HG03159 (cell line): ENCODE measurements around the gene GNL1.
A peak's percentile ranks its signal among the peaks of the same experiment; 100 is the strongest.
"Not testable (repeated sequence)": the region's sequence is repeated elsewhere in the genome, so short reads cannot be mapped to it uniquely, and the experiment has no call there.

ENCODE experiments used
- ATAC-seq: cut with Tn5 transposase; IDR thresholded peaks from one replicate; pipeline ENCODE4 v1.9.1; 2021; ENCODE audit warnings: mild to moderate bottlenecking, moderate library complexity; ENCODE audit not compliant: unreplicated experiment

Gene GNL1

DNA sequence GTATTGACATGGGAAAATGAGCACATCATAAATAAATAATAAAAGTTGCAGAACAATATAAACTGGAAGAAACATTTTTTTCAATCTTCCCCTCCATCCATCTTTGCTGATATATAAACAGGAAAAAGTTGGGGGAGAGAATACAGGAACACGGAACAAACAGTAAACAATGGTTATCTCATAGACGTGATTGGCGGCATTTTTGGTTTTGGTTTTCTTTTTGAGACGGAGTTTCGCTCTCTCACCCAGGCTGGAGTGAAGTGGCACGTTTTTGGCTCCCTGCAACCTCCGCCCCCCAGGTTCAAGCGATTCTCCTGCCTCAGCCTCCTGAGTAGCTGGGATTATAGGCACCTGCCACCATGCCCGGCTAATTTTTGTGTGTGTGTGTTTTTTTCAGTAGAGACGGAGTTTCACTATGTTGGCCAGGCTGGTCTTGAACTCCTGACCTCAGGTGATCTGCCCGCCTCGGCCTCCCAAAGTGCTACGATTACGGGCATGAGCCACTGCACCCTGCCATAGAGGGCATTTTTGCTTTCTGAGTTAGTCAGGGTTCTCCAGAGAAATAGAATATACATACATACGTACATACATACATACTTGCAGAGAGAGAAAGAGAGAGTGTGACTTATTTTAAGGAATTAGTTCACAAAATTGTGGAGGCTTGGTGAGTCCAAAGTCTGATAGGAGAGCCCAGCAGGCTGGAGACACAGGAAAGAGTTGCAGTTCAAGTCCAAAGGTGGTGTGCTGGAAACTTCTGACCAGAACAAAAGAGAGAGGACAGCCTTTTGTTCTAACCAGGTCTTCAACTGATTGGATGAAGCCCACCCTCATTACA lies 22.6 kb downstream of the GNL1 start:
- ATAC-seq, result no peak

DNA sequence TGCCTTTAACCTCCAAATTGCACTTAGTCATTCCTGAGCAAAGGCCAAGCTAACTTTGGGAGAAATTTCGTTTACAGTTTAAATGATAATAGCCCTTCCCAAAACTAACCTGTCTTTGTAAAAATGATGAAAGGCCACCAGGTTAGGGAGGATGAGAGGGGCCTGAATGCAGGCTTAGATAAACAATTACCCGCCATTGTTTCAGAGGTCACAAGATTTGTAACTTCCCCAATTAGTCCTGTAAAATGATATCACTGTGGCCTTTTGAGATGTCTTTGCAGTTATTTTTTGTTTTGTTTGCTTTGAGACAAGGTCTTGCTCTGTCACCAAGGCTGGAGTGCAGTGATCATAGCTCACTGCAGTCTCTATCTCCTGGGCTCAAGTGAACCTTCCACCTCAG lies 26.3 kb downstream of the GNL1 start:
- no peak for ATAC-seq

DNA sequence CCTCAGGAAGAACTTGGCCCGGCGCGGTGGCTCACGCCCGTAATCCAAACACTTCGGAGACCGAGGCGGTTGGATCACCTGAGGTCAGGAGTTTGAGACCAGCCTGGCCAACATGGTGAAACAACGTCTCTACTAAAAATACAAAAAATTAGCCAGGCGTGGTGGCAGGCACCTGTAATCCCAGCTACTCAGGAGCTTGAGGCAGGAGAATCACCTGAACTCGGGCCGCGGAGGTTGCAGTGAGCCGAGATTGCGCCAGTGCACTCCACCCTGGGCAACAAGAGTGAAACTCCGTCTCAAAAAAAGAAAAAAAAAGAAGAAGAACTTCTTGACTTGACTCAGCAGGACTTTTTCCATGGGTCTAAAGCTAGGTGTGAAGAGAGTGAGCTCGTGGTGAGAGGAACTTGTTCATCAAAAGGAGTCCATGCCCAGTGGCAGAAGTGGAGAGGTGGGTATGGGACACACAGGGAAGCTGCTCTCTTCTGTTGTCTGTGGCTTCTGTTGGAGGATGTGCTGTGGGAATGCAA lies 26.9 kb downstream of the GNL1 start:
- not testable (repeated sequence) for ATAC-seq

DNA sequence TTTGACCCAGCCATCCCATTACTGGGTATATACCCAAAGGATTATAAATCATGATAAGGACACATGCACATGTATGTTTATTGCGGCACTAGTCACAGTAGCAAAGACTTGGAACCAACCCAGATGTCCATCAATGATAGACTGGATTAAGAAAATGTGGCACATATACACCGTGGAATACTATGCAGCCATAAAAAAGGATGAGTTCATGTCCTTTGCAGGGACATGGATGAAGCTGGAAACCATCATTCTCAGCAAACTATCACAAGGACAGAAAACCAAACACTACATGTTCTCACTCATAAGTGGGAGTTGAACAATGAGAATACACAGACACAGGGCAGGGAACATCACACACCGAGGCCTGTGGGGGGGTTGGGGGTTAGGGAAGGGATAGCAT lies 29.8 kb downstream of the GNL1 start:
- ATAC-seq, result not testable (repeated sequence)

DNA sequence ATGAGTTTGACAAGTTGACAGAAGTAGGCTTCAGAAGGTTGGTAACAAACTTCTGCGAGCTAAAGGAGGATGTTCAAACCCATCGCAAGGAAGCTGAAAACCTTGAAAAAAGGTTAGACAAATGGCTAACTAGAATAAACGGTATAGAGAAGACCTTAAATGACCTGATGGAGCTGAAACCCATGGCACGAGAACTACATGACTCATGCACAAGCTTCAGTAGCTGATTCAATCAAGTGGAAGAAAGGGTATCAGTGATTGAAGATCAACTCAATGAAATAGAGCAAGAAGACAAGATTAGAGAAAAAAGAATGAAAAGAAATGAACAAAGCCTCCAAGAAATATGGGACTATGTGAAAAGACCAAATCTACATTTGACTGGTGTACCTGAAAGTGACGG lies 34.3 kb downstream of the GNL1 start:
- ATAC-seq, result not testable (repeated sequence)

DNA sequence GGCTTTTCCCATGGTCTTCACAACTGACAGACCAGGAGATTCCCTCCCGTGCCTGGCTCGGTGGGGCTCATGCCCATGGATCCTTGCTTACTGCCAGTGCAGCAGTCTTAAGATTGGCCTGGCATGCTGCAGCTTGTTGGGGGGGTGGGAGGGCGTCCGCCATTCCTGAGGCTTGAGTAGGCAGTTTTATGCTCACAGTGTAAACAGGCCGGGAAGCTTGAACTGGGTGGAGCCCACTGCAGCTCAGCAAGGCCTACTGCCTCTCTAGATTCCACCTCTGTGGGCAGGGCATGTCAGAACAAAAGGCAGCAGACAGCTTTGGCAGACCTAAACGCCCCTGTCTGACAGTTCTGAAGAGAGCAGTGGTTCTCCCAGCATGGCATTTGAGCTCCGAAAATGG lies 35.2 kb downstream of the GNL1 start:
- ATAC-seq, result not testable (repeated sequence)

DNA sequence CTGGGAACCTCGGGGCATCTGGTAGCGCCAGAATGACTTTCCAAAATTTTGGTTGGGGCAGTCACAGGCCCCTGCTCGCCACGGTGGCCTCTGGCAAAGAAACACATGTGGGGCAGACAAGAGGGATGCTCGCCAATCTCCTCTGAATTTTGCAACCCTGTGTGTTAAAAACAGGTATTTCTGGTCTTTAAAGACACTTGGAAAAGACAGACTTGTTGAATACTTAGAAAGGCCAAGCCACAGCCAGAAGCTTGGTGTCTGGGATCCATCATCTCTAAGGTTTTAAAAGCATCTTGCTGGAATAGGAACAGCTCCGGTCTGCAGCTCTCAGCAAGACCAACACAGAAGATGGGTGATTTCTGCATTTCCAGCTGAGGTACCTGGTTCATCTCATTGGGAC lies 35.8 kb downstream of the GNL1 start:
- ATAC-seq, result no peak

DNA sequence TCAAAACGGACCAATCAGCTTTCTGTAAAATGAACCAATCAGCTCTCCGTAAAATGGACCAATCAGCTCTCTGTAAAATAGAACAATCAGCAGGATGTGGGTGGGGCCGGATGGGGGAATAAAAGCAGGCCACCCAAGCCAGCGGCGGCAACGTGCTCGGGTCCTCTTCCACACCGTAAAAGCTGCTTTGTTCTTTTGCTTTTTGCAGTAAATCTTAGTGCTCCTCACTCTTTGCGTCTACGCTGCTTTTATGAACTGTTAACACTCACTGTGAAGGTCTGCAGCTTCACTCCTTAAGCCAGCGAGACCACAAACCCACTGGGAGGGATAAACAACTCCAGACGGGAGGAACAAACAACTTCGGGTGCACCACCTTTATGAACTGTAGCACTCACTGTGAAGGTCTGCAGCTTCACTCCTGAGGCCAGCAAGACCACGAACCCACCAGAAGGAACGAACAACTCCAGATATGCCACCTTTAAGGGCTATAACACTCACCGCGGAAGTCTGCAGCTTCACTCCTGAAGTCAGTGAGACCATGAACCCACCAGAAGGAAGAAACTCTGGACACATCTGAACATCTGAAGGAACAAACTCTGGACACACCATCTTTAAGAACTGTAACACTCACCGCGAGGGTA lies 37.7 kb downstream of the GNL1 start:
- not testable (repeated sequence) for ATAC-seq

DNA sequence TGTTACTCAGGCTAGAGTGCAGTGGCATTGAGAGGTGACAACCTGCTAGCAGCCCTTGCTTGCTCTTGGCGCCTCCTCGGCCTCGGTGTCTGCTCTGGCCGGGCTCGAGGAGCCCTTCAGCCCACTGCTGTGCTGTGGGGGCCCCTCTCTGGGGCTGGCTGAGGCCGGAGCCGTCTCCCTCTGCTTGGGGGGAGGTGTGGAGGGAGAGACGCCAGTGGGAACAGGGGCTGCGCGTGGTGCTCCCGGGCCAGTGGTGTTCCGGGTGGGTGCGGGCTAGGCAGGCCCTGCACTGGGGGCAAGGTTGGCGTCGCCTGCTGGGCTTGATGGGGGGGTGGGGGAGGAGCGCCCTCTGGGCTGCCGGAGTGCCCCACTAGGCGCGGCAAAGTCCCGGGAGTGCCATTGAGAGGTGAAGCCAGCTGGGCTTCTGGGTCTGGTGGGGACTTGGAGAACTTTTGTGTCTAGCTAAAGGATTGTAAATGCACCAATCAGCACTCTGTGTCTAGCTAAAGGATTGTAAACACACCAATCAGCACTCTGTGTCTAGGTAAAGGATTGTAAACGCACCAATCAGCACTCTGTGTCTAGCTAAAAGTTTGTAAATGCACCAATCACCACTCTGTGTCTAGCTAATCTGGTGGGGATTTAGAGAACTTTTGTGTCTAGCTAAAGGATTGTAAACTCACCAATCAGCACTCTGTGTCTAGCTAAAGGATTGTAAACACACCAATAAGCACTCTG lies 38.4 kb downstream of the GNL1 start:
- ATAC-seq, result not testable (repeated sequence)

DNA sequence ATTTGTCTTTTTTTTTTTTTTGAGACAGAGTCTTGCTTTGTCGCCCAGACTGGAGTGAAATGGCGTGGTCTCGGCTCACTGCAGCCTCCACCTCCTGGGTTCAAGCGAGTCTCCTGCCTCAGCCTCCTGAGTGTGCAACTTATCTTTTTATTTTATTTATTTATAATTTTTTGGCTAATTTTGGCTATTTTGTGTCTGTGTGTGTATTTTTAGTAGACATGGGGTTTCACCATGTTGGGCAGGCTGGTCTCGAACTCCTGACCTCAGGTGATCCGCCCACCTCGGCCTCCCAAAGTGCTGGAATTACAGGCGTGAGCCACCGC lies 39.6 kb downstream of the GNL1 start:
- not testable (repeated sequence) for ATAC-seq

DNA sequence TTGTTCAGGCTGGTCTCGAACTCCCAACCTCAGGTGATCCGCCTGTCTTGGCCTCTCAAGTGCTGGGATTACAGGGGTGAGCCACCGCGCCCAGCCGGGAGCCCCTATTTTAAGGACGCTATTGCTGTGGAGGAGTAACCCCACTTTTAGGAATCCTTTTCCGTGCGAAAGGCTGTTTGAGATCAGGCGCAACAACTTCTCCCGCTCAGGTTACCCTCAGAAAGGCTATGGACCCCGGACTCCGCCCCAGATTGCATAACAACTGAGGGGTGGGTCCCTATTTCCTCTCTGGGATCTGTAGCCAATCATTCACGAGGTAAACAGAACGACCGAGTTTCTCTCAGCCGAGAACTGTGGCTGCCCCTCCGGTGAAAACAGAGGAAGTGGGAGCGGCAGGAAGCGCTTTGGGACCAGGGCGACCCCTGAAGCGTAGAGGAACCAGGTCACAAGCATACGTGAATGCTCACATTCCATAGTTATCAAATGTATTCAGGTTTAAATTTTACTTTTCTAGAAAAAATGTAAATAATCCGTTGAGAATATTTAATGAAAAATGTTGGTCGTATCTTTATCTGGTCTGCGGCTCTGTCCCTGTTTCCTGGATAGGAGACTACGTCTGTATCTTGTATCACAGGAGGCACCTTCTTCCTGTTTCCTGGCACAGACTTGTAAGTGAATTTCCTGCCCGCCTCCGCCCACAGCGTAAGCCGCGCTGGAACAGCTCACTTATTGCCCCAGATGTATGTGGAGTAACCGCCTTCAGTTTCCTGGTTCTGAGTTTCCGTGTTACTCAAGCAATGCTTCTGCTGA lies 40.1 kb downstream of the GNL1 start:
- peak; percentile 71 for ATAC-seq

DNA sequence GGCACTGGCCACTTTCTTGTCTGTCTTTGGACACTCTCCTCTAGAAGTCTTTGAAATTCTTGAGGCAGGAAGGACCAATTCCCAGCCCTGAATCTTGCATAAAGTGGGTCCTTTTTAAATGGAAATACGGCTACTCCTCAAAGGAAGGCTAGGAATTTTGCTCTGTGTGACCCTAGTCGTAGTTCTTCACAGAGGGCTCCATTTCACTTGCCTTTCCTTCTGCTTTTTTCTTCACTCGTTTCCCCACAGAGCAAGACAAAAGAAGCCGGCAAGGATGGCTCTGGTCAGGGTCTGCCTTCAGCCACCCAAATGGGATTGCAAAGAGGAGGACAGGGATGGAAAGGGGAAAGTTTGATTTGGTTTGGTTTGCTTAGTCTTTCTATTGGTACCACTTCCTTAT lies 41.2 kb downstream of the GNL1 start:
- ATAC-seq, result no peak

DNA sequence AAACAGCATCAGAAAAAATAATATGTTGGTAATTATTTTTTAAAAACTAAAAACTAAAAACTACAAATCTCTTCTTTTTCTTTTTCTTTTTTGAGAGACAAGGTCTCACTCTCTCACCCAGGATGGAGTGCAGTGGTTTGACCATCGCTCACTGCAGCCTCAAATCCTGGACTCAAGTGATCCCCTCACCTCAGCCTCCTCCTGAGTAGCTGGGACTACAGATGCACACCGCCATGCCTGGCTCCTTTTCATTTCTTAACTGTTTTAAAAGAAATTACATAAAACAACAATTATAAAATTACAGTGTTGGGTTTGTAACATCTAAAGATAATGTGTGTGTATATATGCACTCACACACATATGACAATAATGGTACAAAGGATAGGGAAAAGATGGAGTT lies 42.8 kb downstream of the GNL1 start:
- no peak for ATAC-seq

DNA sequence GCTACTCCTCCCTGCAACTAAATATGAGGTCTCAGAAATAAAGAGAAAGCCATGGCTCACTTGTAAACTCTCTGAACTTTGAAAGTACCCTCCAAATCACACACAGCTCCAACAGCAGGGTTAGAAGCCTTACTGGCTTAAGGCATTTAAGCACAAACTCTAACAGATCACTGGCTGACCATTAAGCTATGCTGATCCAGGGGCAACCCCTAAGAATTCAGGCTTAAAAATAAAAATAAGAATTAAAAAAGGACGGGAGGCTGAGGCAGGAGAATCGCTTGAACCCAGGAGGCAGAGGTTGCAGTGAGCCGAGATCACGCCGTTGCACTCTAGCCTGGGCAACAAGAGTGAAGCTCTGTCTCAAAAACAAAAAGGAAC lies 45.1 kb downstream of the GNL1 start:
- no peak for ATAC-seq

DNA sequence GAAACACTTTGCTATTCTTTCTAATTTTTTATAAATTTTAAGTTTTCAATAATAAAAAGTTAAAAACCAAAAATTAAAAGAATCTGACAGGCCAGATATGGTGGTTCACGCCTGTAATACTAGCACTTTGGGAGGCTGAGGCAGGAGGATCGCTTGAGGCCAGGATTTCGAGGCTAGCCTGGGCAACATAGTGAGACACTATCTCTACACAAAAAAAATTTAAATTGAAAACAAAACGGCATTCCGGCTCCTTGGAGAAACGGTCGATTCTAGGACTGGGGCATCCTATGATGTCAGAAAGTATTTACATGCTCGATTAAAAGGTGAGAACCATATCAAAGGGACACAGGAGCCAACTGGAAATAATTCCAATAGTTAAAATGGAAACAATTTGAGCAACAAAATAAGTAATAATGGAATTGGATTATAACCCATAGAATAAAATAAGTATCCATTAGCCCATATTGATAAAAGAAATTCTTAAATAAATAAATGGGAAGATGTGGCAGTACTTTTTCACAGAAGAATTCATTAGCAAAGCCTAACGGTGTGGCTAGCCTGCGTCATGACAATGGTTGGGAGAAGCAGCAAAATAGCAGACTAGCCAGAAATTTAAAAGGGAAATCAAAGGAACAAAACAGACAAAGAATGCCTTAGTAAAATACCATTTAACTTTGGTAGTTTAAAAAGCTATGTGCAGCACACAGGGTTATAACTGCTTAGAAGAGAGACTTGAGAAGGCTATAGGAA lies 45.7 kb downstream of the GNL1 start:
- no peak for ATAC-seq

DNA sequence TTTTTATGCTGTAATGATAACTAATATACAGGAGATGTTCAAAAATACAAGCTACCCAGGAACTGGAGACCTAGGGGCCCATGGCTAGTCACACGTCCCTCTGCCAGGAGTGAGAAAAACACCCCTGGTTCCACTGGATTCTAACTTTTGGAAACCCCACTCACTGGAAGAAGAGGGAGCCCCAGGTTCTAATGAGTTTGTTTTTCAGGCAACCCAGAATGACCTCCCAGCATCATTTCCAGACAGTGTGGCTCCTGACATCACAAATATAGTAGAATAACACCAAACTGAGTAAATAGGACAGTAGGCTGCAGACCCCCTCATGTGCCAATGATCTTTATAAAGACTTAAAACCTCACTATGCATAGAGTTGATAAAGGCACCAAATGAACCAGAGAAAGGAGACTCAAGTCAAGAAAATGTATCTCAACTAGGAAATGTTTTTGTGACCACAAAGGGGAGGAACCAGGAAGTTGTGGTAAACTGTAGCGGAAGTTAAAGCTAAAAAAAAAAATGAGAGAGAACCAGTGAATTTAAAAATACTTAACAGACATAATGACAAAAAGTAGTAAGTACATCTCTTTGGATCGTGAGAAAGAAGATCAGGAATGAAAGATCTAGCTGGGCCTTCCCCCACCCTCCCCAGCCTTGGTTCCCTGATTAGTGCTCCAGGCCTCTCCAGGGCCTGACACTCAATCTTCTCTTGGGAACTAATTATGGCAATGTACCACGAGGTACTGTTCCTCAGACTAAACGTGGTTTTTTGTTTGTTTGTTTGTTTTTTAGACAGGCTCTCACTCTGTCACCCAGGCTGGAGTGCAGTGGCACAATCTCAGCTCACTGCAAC lies 47.2 kb downstream of the GNL1 start:
- no peak for ATAC-seq

DNA sequence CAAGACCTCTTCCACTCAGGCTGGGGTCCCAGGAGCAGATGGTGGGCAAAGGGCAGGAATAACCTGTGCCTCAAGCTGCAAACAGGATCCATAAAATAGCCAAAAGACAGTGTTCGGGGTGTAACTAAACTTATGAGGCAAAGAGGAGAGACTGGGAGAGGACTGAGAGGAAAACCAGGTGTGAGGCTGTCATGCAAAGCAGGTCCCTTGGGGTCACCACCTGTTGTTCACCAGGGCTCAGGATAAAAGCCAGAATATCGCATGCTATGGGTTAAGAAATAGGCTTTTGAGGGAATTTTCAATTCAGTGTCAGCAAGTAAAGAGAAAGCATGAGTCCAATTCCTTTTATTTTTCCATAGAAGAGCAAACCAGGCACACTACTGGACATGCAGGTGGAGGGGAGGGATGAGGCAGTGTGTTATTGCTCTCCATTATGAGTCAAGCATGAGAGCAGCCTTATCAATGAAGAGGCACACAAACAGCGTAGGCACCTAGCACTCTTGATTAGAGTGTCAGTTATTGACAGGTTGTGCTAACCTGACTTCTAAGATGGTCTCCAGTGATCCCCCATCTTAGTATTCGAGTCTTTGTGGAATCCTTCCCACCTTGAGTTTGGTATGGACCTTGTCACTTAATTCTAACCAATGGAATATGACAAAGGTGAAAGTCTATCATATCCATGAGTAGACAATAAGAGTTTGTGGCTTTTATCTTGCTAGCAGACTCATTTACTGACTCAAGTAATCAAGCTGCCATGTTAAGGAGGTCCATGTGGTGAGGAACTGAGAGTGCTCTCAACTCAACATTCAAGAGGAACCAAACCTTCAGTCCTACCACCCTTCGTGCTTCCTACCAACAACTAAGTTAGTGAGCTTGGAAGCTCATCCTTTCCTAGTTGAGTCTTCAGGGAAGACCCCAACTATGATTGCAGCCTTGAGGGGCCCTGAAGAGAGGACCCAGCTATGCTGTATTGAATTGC lies 48.2 kb downstream of the GNL1 start:
- ATAC-seq, result no peak
